Cardiac muscle cell (in vitro differentiated cells and primary cell): Measurements from ENCODE around the gene SLC29A1. TPM values are rescaled to one million over a fixed set of nuclear protein-coding genes. Genes with fewer than 3 reads are reported as not detected.

ENCODE experiments used
- DNase-seq, 2 donors: peaks; one replicate each; pipeline versions ENCODE4 v3.0.0 to v3.0.0-alpha.2; 2010 to 2017; ENCODE audit warnings: low read depth in 1 of 2, low spot score in 1 of 2
- H3K27ac ChIP-seq: fragments of 200-600 bp; sonication (generic); 2 replicates; pipeline ENCODE4 v1.5.1; 2016
- H3K27me3 ChIP-seq: fragments of 200-600 bp; sonication (generic); 2 replicates; pipeline ENCODE4 v1.6.0; 2016; ENCODE audit warnings: control low read depth
- H3K36me3 ChIP-seq: fragments of 200-600 bp; sonication (generic); 2 replicates; pipeline ENCODE4 v1.5.1; 2016; ENCODE audit warnings: control low read depth
- H3K4me1 ChIP-seq: fragments of 200-600 bp; sonication (generic); 2 replicates; pipeline ENCODE4 v1.8.1; 2017; ENCODE audit warnings: low read depth, mild to moderate bottlenecking, mixed run types
- H3K4me3 ChIP-seq: fragments of 200-600 bp; sonication (generic); 2 replicates; pipeline ENCODE4 v1.5.1; 2016; ENCODE audit warnings: mild to moderate bottlenecking
- H3K9me3 ChIP-seq: fragments of 200-600 bp; sonication (generic); 2 replicates; pipeline ENCODE4 v1.5.1; 2017; ENCODE audit warnings: low read depth, mild to moderate bottlenecking, control low read depth
- polyA plus RNA-seq: library from polyadenylated mRNA; unstranded; fragments of >200 nt; fragmentation: Nextera tagmentation; extraction: Ambion mirVana; gene quantifications from 2 replicates; pipeline ENCODE4 v1.2.1, GENCODE V29; 2016
- total RNA-seq: library from RNA; depleted of rRNA; stranded (reverse); fragments of >200 nt; gene quantifications from 2 replicates; pipeline ENCODE4 v1.2.3, GENCODE V29; 2016
- TF ChIP-seq, protein P1 (sequence below): IDR thresholded peaks from 2 replicates; pipeline ENCODE4 v1.5.1; 2012; ENCODE audit warnings: low read depth, mild to moderate bottlenecking, low read length

SLC29A1 gene
- total and polyA plus RNA-seq, 2 experiments from 2014 or later, result 62.7 to 88.7 TPM

DNA sequence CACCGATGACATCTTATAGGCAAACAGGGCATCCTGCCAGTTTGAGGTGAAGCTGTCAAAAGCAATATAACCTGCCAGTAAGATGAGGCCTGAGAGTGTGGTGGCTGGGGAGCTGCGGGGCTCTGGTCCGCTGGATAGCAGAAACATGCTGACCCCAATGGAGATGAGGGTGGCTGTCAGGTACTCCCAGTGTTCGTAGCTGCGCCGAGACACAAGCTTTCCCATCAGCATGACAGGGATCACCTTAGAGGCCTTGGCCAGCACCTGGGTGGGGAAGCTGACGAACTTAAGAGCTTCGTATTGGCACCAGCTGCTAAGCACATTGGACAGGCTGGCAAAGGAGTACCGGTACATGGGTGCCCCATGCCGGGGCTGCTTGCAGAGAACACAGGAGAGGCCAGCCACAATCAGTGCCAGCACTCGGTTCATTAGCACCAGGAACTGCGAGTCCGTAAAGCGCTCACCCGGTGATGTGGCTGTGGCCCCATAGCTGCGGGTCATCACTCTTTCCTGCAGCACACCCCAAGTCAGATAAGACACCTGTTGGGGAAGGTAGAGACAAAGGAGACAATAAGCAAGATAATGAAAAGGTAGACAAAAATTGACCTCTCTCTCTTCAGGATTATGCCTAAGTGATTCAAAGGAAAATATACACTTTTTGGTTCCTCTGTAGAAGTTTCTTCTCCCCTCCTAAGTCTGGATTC, 31.9 kb downstream of the SLC29A1 start:
- no peaks in the 10 kb centered on the region for H3K9me3 ChIP-seq
- peak overlapping the region; percentile 8 for H3K27ac ChIP-seq
- H3K36me3 ChIP-seq, result peaks cover 56% of the 10 kb centered on the region
- no peak overlapping the region for H3K4me3 ChIP-seq
- no peak for DNase-seq
- H3K27me3 ChIP-seq, result no peaks in the 10 kb centered on the region
- TF ChIP-seq, protein P1, sequence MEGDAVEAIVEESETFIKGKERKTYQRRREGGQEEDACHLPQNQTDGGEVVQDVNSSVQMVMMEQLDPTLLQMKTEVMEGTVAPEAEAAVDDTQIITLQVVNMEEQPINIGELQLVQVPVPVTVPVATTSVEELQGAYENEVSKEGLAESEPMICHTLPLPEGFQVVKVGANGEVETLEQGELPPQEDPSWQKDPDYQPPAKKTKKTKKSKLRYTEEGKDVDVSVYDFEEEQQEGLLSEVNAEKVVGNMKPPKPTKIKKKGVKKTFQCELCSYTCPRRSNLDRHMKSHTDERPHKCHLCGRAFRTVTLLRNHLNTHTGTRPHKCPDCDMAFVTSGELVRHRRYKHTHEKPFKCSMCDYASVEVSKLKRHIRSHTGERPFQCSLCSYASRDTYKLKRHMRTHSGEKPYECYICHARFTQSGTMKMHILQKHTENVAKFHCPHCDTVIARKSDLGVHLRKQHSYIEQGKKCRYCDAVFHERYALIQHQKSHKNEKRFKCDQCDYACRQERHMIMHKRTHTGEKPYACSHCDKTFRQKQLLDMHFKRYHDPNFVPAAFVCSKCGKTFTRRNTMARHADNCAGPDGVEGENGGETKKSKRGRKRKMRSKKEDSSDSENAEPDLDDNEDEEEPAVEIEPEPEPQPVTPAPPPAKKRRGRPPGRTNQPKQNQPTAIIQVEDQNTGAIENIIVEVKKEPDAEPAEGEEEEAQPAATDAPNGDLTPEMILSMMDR, result no peak
- H3K4me1 ChIP-seq, result no peaks in the 10 kb centered on the region

DNA sequence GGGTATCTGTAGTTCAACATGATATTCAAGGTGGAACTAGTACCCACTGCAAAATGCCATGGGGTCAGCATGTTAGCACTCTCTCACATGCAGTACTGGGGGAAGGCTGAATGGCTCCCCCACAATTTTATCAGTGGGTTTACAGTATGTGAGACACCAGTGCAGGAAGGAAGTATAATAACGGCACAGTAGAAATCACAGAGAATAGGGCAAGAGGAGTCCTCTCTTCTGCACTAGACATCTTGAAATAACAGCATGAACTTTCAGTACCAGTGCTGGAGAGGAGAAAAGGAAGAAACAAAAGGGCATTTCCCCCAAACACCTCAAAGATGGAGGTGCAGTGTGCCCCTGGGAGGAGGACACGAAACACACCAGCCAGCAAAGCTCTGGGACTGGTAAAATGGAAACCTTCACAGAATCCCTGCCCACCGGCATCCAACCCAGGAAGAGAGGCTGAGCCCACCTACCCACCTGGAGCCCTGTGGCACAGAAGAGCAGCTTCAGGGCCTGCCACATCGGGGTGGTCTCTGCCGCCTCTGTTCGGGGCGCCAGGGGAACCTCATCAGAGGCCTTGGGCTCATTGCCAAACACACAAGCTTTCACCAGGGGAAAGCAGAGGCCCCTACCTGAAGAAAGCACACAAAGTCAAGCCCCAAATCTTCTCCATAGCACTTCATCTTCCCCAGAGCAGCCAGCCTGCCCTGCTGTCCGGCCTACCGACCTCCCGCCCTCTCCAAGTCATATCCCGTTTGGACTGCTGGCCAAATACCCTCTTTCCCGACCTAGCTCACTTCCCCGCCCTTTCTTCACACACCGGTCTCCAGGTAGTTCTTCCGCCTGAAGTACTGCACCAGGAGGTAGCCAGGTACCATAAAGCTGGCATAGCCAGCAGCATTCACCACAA, 32.7 kb downstream of the SLC29A1 start:
- TF ChIP-seq, protein P1, result no peak
- no peak for DNase-seq
- H3K4me3 ChIP-seq, result peak overlapping the region; percentile 88
- no peaks in the 10 kb centered on the region for H3K4me1 ChIP-seq
- H3K9me3 ChIP-seq, result no peaks in the 10 kb centered on the region
- H3K36me3 ChIP-seq, result peaks cover 47% of the 10 kb centered on the region
- peak overlapping the region; percentile 81 for H3K27ac ChIP-seq
- H3K27me3 ChIP-seq, result no peaks in the 10 kb centered on the region

DNA sequence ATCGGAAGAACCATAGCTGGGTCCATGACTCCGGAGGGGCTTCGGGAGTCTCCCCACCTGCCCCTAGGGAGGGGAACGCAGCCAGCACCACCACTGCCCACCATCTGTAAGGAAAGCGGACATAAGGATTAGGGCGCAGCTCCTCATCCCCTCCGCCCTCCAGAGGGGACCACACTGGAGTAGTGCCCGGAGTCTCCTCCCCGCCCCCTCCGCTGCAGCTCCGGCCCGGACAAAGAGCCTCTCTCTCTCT, 33.3 kb downstream of the SLC29A1 start:
- TF ChIP-seq, protein P1, result no peak
- Histone ChIP-seq H3K36me3 (peaks cover 41% of the 10 kb centered on the region), H3K27ac (peak overlapping the region; percentile 81), H3K27me3 (no peaks in the 10 kb centered on the region), H3K9me3 (no peaks in the 10 kb centered on the region), H3K4me1 (no peaks in the 10 kb centered on the region), H3K4me3 (peak overlapping the region; percentile 88)
- no peak for DNase-seq

DNA sequence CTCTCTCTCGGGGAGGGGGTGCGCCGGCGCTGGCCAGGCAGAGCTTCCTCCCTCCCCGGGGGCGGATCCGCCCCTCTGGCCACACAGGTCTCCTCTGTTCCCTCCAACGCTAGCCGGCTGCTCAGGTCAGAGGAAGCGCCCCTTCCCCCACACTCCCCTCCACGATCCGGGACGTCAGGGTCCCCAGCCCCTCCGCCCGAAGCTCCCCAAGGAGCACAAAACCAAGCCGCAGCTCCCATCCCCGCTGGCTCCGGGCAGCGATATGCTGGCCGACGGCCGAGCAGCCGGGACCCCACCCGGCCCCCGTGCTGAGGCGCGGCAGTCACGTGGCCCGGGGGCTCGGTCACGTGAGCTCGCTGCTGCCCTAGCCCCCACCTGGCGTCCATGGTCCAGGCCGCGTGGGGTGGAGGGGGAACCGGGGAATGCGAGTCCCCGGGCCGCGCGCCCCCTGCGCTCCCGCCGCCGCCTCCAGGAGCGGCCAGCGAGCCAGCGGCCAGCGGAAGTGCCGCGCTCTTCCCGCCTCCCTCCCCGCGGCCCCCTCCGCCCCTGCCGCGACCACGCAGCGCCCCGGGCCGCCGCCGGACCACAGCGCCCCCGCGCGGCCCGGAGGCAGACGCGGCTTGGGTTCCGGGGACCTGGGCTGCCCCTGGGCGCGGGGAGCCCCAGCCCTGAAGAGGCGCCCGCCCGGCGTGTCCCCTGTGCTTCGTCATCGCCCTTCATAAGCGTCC, 33.8 kb downstream of the SLC29A1 start, which contains the start of gene SLC35B2:
TSS of gene SLC35B2 (minus strand) at position 504 of the 728 bp plus-strand sequence. CDS start at position 386, 118 bp downstream.
- peak within 1 kb of the TSS; percentile 81 for H3K27ac ChIP-seq
- H3K4me1 ChIP-seq, result no peaks in the 10 kb centered on the region
- peak; percentile 83 for DNase-seq
- no peaks in the 10 kb centered on the region for H3K9me3 ChIP-seq
- TF ChIP-seq, protein P1, result peak; percentile 39
- peak within 1 kb of the TSS; percentile 88 for H3K4me3 ChIP-seq
- H3K36me3 ChIP-seq, result peaks cover 36% of the 10 kb centered on the region
- H3K27me3 ChIP-seq, result no peaks in the 10 kb centered on the region

DNA sequence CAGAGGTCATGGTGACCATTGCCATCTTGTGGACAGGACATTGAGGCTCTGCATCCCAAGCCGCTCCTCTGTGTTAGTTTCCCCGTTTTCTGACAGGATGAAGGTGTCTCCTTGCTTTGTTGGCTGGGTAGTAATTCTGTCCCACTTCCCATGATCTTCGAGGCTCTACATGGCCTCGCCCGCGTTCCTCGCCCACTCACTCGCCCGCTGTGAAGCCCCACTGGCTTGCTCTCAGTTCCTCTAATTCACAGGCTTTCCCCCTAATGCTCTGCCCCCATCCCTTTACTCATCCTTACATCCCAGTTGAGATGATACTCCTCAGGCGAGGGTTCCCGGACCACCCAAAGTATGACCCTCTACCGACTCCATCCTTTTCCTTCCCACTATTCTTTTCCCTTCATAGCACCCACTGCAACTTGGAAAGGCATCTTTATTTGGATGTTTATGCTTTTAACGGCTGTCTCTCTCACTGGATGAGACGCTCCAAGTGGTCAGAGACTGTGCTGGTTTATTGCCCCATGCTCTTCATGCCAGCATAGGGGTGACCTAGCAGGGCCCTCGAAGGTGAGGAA, 34.4 kb downstream of the SLC29A1 start:
- no peak overlapping the region for H3K27ac ChIP-seq
- DNase-seq, result no peak
- peak overlapping the region; percentile 88 for H3K4me3 ChIP-seq
- H3K27me3 ChIP-seq, result no peaks in the 10 kb centered on the region
- TF ChIP-seq, protein P1, result no peak
- H3K4me1 ChIP-seq, result no peaks in the 10 kb centered on the region
- H3K9me3 ChIP-seq, result no peaks in the 10 kb centered on the region
- H3K36me3 ChIP-seq, result peaks cover 30% of the 10 kb centered on the region
